ENCODE results near the gene ZFP14. TPM values are rescaled to one million over a fixed set of nuclear protein-coding genes. Genes with fewer than 3 reads are reported as not detected.

The ZFP14 gene
- 10.6 and 12.3 TPM in 2 replicates for total RNA-seq
- long read RNA-seq, full-length matches to known transcripts: 1 of 8 reads
- long read RNA-seq, partial matches to known transcripts: 1 of 8 reads
- long read RNA-seq, other reads (novel, unspliced or antisense): 6 of 8 reads

DNA sequence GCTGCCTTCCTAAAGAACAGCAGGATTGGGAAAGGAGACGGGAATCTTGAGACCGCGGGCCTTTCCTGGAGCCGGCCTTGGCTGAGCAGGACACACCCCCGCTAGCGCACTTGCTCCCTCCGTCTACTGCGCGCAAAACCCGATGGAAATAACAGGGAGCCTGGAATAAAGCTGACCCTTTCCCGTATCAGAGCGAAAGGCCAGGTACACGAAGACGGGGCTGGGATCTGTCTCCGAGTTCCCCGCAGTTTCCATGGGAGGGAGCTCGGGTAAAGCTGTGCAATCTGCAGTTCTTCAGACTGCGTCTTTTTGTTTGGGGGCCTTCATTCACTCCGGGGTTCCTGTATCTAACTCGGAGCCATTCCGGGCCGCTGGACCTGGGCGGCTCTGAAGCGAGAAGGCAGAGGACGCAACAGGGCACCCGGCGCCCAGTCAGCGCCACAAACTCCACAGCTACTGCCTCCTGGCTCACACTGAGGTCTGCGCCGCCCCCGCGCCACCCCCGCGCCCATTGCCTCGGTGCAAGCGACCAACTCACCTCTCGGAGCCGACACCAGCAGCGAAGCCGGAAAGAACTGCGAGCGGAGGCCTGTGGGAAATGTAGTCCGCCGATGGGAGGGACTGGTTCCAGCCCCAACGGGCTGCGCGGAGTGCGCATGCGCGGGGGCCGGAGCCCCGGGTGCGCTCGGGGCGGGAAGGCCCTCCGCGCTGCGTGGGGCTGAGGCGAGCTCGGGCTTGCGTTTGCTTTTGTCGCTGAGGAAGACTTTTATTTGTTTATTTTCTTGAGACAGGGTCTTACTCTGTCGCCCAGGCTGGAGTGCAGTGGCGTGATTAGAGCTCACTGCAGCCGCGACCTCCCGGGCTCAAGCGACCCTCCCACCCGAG, at the start of gene ZFP14:
Gene ZFP14, minus strand, starts transcription at position 577 of the 885 bp plus-strand sequence. CDS start 11,309 bp downstream, outside the sequence.
- TF ChIP-seq, protein P1, sequence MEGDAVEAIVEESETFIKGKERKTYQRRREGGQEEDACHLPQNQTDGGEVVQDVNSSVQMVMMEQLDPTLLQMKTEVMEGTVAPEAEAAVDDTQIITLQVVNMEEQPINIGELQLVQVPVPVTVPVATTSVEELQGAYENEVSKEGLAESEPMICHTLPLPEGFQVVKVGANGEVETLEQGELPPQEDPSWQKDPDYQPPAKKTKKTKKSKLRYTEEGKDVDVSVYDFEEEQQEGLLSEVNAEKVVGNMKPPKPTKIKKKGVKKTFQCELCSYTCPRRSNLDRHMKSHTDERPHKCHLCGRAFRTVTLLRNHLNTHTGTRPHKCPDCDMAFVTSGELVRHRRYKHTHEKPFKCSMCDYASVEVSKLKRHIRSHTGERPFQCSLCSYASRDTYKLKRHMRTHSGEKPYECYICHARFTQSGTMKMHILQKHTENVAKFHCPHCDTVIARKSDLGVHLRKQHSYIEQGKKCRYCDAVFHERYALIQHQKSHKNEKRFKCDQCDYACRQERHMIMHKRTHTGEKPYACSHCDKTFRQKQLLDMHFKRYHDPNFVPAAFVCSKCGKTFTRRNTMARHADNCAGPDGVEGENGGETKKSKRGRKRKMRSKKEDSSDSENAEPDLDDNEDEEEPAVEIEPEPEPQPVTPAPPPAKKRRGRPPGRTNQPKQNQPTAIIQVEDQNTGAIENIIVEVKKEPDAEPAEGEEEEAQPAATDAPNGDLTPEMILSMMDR (conservative IDR thresholded peaks at IDR 0.05): no peak
- peak; percentile 80 for DNase-seq (ENCODE audit: low read depth, low spot score)
- H3K27me3 Mint-ChIP-seq (ENCODE audit: low read depth): no peaks in the 10 kb centered on the region
- peaks cover 12% of the 10 kb centered on the region for H3K36me3 Mint-ChIP-seq (ENCODE audit: low read depth)
- peak within 1 kb of the TSS; percentile 99 for H3K27ac Mint-ChIP-seq (ENCODE audit: unreplicated experiment)
- peak within 1 kb of the TSS; percentile 95 for H3K4me3 Mint-ChIP-seq
- H3K4me1 Mint-ChIP-seq: peaks cover 19% of the 10 kb centered on the region
- H3K9me3 Mint-ChIP-seq: peaks cover 4% of the 10 kb centered on the region

- no peak overlapping the region for H3K4me3 Mint-ChIP-seq
- no peak overlapping the region for H3K27ac Mint-ChIP-seq (ENCODE audit: unreplicated experiment)
- DNase-seq (ENCODE audit: low read depth, low spot score): no peak
- TF ChIP-seq, protein P1 (conservative IDR thresholded peaks at IDR 0.05): no peak
- H3K9me3 Mint-ChIP-seq: peaks cover 8% of the 10 kb centered on the region
- peaks cover 2% of the 10 kb centered on the region for H3K27me3 Mint-ChIP-seq (ENCODE audit: low read depth)
- H3K4me1 Mint-ChIP-seq: peaks cover 1% of the 10 kb centered on the region
- peaks cover 2% of the 10 kb centered on the region for H3K36me3 Mint-ChIP-seq (ENCODE audit: low read depth)
Measured at GRCh38 chr19:36423925-36424324, 44.9 kb upstream of the ZFP14 start.

GRCh38 chr19:36421749-36422481, 42.9 kb upstream of the ZFP14 start:
- no peak for DNase-seq (ENCODE audit: low read depth, low spot score)
- H3K4me1 Mint-ChIP-seq: peaks cover 20% of the 10 kb centered on the region
- peaks cover 2% of the 10 kb centered on the region for H3K27me3 Mint-ChIP-seq (ENCODE audit: low read depth)
- H3K36me3 Mint-ChIP-seq (ENCODE audit: low read depth): peaks cover 15% of the 10 kb centered on the region
- peak overlapping the region; percentile 73 for H3K4me3 Mint-ChIP-seq
- TF ChIP-seq, protein P1 (conservative IDR thresholded peaks at IDR 0.05): no peak
- H3K27ac Mint-ChIP-seq (ENCODE audit: unreplicated experiment): no peak overlapping the region
- H3K9me3 Mint-ChIP-seq: peaks cover 8% of the 10 kb centered on the region

GRCh38 chr19:36420961-36421748, 42.2 kb upstream of the ZFP14 start:
- peaks cover 2% of the 10 kb centered on the region for H3K27me3 Mint-ChIP-seq (ENCODE audit: low read depth)
- no peak for DNase-seq (ENCODE audit: low read depth, low spot score)
- peaks cover 17% of the 10 kb centered on the region for H3K36me3 Mint-ChIP-seq (ENCODE audit: low read depth)
- TF ChIP-seq, protein P1 (conservative IDR thresholded peaks at IDR 0.05): no peak
- no peak overlapping the region for H3K27ac Mint-ChIP-seq (ENCODE audit: unreplicated experiment)
- H3K4me3 Mint-ChIP-seq: no peak overlapping the region
- peaks cover 21% of the 10 kb centered on the region for H3K4me1 Mint-ChIP-seq
- peaks cover 8% of the 10 kb centered on the region for H3K9me3 Mint-ChIP-seq

Data from neural crest cell (in vitro differentiated cells).